Activated T-helper 17 cell treated with anti-CD3 and anti-CD28 coated beads, Interleukin-2, amount 50 U/mL, for 72 hours (primary cell): ENCODE data around the gene OR8D2. TPM values are rescaled to one million over a fixed set of nuclear protein-coding genes. Genes with fewer than 3 reads are reported as not detected.

Source experiments
- total RNA-seq, 2 donors: library from RNA; stranded (reverse); gene quantifications; one replicate each; pipeline ENCODE4 v1.2.3, GENCODE V29; 2022

Gene OR8D2
- total RNA-seq, 2 donors from 2014 or later: not detected

Other genes starting within 250 kb of the OR8D2 start
- gene VWA5A, start 204.7 kb downstream of the OR8D2 start, total RNA-seq: 1 to 10 TPM; 5.3 to 6.3 TPM
- not detected for gene OR10D3, start 136.9 kb downstream of the OR8D2 start, total RNA-seq
- gene OR8G1, start 79.1 kb downstream of the OR8D2 start, total RNA-seq: not detected
- not detected for gene OR8G5, start 63.8 kb downstream of the OR8D2 start, total RNA-seq
- gene OR8D1, start 6.2 kb downstream of the OR8D2 start, total RNA-seq: not detected
- gene OR8B2, start 64.3 kb upstream of the OR8D2 start, total RNA-seq: not detected
- gene OR8B3, start 78.8 kb upstream of the OR8D2 start, total RNA-seq: not detected
- not detected for gene OR8B4, start 104.7 kb upstream of the OR8D2 start, total RNA-seq
- not detected for gene OR8B8, start 125.5 kb upstream of the OR8D2 start, total RNA-seq
- not detected for gene OR8B12, start 223.5 kb upstream of the OR8D2 start, total RNA-seq
- not detected for gene OR8A1, start 249.8 kb upstream of the OR8D2 start, total RNA-seq